Suprapubic skin (tissue), 4 donors: ENCODE results near the gene SLC30A3.

Source experiments
- POLR2A ChIP-seq, 2 donors: fragments of 450-650 bp; IDR thresholded peaks; one replicate each; pipeline ENCODE4 v1.6.1; 2017; ENCODE audit warnings: antibody characterized with exemption in 2 of 2, mild to moderate bottlenecking in 2 of 2, moderate library complexity in 2 of 2
- POLR2AphosphoS5 ChIP-seq, 3 donors: sonication (generic); formaldehyde crosslinking; IDR thresholded peaks; one replicate each; pipeline ENCODE4 v1.6.1; 2017; ENCODE audit warnings: antibody characterized with exemption in 3 of 3

- TF ChIP-seq POLR2AphosphoS5 (IDR thresholded peaks at IDR 0.05) (no peak), POLR2A (IDR thresholded peaks at IDR 0.05) (no peak)
Observed at GRCh38 chr2:27203741-27204140, 59.1 kb downstream of the SLC30A3 start.
